LNCaP clone FGC (cell line): Measurements from ENCODE around the gene SUN1.

Experiments
- DNase-seq: peaks from one replicate; pipeline ENCODE4 v3.0.0-alpha.2; 2011; ENCODE audit warnings: low read depth
- H3K4me3 ChIP-seq: 2 replicates; pipeline ENCODE4 v1.5.1; 2011; ENCODE audit warnings: mild to moderate bottlenecking, low read depth, low read length, control low read depth
- TF ChIP-seq, protein P1 (sequence below): IDR thresholded peaks from 2 replicates; pipeline ENCODE4 v1.5.1; 2012; ENCODE audit warnings: mild to moderate bottlenecking; ENCODE audit not compliant: control insufficient read depth, insufficient read depth; ENCODE audit errors: extremely low read depth

The SUN1 gene

DNA sequence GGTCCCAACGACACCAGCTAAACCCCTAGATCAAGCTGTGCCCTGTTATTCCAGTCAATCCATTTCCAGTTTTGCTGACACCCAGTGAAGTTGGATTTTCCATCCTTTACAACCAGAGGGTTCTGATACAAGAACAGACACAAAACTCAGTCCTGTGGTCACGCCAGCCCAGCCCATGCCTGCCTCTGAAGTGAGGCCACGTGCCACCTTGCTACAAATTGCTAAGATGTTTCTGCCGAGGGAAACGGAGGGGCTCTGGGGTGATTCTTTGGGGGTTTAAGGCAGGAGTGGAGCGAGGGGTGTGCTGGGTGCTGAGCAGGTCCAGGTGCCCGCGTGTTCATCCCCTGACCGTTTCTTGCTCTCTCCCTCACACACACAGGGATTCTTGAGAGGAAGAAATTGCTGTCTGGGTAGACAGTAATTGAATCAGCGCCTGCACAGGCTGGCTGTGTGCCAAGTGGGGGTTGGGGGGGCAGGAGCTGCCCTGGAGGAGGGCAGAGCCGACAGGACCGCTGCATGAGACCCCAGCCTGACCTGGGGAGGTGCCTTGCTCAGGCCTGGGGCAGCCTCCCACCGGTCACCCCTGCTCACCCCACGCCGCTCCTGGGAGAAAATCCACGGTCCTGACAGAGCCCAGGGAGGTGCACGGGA lies 84.1 kb downstream of the SUN1 start:
- no peak for DNase-seq
- no peak overlapping the region for H3K4me3 ChIP-seq
- TF ChIP-seq, protein P1, sequence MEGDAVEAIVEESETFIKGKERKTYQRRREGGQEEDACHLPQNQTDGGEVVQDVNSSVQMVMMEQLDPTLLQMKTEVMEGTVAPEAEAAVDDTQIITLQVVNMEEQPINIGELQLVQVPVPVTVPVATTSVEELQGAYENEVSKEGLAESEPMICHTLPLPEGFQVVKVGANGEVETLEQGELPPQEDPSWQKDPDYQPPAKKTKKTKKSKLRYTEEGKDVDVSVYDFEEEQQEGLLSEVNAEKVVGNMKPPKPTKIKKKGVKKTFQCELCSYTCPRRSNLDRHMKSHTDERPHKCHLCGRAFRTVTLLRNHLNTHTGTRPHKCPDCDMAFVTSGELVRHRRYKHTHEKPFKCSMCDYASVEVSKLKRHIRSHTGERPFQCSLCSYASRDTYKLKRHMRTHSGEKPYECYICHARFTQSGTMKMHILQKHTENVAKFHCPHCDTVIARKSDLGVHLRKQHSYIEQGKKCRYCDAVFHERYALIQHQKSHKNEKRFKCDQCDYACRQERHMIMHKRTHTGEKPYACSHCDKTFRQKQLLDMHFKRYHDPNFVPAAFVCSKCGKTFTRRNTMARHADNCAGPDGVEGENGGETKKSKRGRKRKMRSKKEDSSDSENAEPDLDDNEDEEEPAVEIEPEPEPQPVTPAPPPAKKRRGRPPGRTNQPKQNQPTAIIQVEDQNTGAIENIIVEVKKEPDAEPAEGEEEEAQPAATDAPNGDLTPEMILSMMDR, result no peak

DNA sequence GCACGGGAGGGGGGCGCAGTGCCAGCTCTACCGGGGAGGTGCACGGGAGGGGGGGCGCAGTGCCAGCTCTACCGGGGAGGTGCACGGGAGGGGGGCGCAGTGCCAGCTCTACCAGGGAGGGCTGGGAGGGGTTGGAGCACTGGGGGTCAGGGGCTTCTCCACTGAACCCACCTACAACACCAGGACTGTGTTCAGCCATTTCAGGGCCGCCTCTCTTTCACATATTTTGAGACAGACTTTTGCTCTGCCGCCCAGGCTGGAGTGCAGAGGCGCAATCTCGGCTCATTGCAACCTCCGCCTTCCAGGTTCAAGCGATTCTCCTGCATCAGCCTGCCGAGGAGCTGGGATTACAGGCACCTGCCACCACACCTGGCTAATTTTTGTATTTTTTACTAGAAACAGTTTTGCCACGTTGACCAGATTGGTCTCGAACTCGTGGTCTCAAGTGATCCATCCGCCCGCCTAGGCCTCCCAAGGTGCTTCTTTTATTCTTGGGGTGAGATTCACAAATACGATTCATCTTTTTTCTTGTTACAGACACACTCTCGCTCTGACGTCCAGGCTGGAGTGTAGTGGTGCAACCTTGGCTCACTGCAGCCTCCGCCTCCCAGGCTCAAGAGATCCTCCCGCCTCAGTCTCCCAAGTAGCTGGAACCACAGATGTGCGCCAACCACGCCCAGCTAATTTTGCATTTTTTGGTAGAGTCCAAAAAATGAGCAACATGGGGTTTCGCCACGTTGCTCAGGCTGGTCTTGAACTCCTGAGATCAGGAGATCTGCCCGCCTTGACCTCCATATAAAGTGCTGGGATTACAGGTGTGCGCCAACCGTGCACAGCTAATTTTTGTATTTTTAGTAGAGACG lies 85.2 kb downstream of the SUN1 start:
- TF ChIP-seq, protein P1, result no peak
- no peak overlapping the region for H3K4me3 ChIP-seq
- DNase-seq, result no peak

DNA sequence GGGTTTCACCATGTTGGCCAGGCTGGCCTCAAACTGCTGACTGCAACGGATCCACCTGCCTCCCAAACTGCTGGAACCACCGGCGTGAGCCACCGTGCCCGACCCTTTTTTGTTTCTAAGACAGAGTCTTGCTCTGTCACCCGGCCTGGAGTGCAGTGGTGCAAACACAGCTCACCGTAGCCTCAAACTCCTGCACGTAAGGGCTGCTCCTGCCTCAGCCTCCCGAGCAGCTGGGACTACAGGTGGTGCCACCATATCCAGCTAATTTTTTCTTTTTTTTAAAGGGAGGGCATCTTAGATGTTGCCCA lies 85.8 kb downstream of the SUN1 start:
- DNase-seq, result no peak
- no peak overlapping the region for H3K4me3 ChIP-seq
- TF ChIP-seq, protein P1, result no peak

DNA sequence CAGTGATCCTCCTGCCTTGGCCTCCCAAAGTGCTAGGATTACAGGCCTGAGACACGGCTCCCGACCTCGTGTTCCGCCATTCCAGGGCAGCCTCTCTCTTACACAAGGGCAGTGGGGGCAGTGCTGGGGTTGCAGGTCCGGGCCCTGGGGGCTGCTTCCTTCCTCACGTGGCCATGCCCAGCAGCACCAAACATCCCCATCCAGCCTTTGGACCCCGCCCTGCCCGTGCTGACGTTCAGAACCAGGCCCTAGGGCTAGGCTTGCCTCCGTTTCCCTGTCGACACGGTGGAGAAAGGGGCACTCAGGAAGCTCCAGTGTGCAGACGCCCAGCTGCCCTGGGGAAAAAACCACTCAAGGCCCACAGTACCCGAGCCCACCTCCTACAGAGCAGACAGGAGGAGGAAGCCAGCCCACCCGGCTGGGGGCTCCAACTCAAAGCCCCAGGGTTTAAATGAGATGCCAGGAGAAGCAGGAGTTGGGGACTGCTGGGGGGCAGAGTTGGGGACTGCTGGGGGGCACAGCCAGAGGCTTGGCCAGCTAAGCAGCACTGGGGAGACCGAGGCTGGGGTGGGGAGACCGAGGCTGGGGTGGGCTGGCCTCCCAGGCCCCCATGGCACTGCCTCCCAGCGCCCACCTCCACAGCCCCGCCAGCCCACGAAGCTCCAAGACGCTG lies 86.3 kb downstream of the SUN1 start:
- TF ChIP-seq, protein P1, result no peak
- no peak for DNase-seq

DNA sequence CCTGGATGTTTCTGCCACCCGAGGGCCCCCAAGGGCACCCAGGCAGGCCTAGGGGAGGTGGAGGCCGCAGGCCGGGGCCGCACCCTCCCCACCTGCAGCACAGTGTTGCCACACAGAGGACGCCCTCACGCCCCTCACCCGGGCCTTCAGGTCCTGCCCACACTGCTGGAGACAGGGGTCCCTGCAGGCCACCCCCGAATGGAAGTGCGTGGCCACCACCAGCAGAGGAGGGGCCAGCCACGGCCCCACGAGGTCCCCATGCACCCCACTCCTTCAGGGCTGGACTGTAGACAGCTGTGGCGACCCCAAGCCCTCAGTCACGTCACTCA lies 86.8 kb downstream of the SUN1 start:
- TF ChIP-seq, protein P1, result no peak
- no peak for DNase-seq
- no peak overlapping the region for H3K4me3 ChIP-seq

More for the DNA sequence above, 86.3 kb downstream of the SUN1 start:
- no peak overlapping the region for H3K4me3 ChIP-seq

DNA sequence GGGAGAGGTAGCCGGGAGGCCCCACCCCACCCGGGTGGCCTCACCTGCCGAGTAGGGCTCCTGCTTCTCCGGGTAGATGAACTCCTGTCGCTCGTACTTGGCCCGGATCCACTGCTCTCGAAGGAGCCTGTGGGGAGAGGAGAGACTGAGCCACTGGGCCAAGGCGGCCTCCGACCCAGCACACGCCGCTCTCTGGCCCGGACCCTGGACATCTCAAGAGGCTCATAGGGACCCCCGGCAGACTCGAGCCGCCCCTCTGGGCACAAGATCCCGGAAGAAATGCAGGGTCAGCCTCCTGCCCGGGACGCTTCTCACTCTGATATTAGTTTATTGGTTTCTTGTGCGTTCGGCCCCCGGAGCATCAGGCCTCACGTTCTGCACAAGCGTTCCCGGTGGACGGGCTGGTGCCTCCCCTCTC lies 87.7 kb downstream of the SUN1 start:
- H3K4me3 ChIP-seq, result no peak overlapping the region
- TF ChIP-seq, protein P1, result no peak
- DNase-seq, result no peak
